ENCODE measurements around the gene RPAP3.
A peak's percentile ranks its signal among the peaks of the same experiment; 100 is the strongest.

RPAP3 gene

GRCh38 chr12:47725091-47725772, 19.4 kb upstream of the RPAP3 start, which contains the start of gene ENDOU:
Gene ENDOU, minus strand, starts transcription at chr12:47725490. Its CDS starts 77 bp downstream, at chr12:47725413.
- TF ChIP-seq CTCF (IDR thresholded peaks at IDR 0.05), result no peak
- Histone ChIP-seq H3K27me3 (no peaks in the 10 kb centered on the region), H3K36me3 (no peaks in the 10 kb centered on the region), H3K9me3 (no peaks in the 10 kb centered on the region), H3K27ac (no peak within 1 kb of the TSS), H3K4me3 (no peak within 1 kb of the TSS), H3K4me1 (peaks cover 0 to 8% (median 3%) of the 10 kb centered on the region in 4 donors)
- intact Hi-C loops (cut with DNase I; ENCODE audit: low total_unique reads), result no loop called here
- DNase-seq, result no peak

- H3K27me3 ChIP-seq, result no peaks in the 10 kb centered on the region
- no peak for DNase-seq
- no peaks in the 10 kb centered on the region for H3K36me3 ChIP-seq
- no peak overlapping the region for H3K27ac ChIP-seq
- TF ChIP-seq CTCF (IDR thresholded peaks at IDR 0.05), result no peak
- H3K4me3 ChIP-seq, result no peak overlapping the region
- H3K4me1 ChIP-seq, result peaks cover 1 to 15% (median 9%) of the 10 kb centered on the region in 4 donors
- no peaks in the 10 kb centered on the region for H3K9me3 ChIP-seq
- intact Hi-C loops (cut with DNase I; ENCODE audit: low total_unique reads), result no loop called here
Measured at GRCh38 chr12:47722941-47723631, 17.3 kb upstream of the RPAP3 start.

GRCh38 chr12:47722136-47722834, 16.5 kb upstream of the RPAP3 start:
- H3K4me3 ChIP-seq, result no peak overlapping the region
- H3K4me1 ChIP-seq, result peaks cover 5 to 23% (median 16%) of the 10 kb centered on the region in 4 donors
- no peaks in the 10 kb centered on the region for H3K36me3 ChIP-seq
- intact Hi-C loops (cut with DNase I; ENCODE audit: low total_unique reads), result no loop called here
- DNase-seq, result no peak
- no peaks in the 10 kb centered on the region for H3K9me3 ChIP-seq
- no peak for TF ChIP-seq CTCF (IDR thresholded peaks at IDR 0.05)
- H3K27me3 ChIP-seq, result no peaks in the 10 kb centered on the region
- no peak overlapping the region for H3K27ac ChIP-seq

- Histone ChIP-seq H3K27ac (no peak overlapping the region), H3K36me3 (no peaks in the 10 kb centered on the region), H3K4me1 (peaks cover 5 to 31% (median 21%) of the 10 kb centered on the region in 4 donors), H3K9me3 (no peaks in the 10 kb centered on the region), H3K4me3 (no peak overlapping the region), H3K27me3 (no peaks in the 10 kb centered on the region)
- no peak for DNase-seq
- no peak for TF ChIP-seq CTCF (IDR thresholded peaks at IDR 0.05)
- intact Hi-C loops (cut with DNase I; ENCODE audit: low total_unique reads), result no loop called here
Measured at GRCh38 chr12:47721431-47721973, 15.7 kb upstream of the RPAP3 start.

GRCh38 chr12:47718531-47718930, 12.7 kb upstream of the RPAP3 start:
- no peak for TF ChIP-seq CTCF (IDR thresholded peaks at IDR 0.05)
- intact Hi-C loops (cut with DNase I; ENCODE audit: low total_unique reads), result loop anchor here (5.0 kb wide), 3 partner anchors 34 to 119 kb away; partner anchors contain the start of gene SLC48A1
- H3K27me3 ChIP-seq, result no peaks in the 10 kb centered on the region
- H3K9me3 ChIP-seq, result no peaks in the 10 kb centered on the region
- H3K4me1 ChIP-seq, result peaks cover 5 to 47% (median 36%) of the 10 kb centered on the region in 4 donors
- peak overlapping the region; percentile 79 to 93 for H3K27ac ChIP-seq
- H3K4me3 ChIP-seq, result no peak overlapping the region
- DNase-seq, result no peak
- no peaks in the 10 kb centered on the region for H3K36me3 ChIP-seq
